HG02759 (cell line): ENCODE results near the gene ZDHHC24.

Experiments used
- ATAC-seq: cut with Tn5 transposase; IDR thresholded peaks from one replicate; pipeline ENCODE4 v1.9.1; 2021; ENCODE audit warnings: mild to moderate bottlenecking, moderate library complexity; ENCODE audit not compliant: unreplicated experiment

Gene ZDHHC24

DNA sequence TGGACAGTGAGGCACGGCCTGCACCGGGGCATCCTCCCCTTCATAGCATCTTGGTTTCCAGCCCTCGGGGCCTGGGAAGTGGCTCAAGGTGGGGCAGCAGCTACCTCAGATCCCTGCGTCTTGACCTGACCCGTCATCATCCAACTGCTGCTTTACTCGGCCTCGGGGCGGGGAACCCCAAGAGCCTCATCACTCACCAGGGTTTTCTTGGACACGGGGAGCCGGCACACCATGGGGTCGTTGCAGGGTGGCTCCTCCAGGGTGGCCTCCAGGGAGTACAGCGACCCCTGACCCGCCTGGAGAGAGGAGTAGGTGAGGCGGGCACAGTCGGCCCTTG lies 21.9 kb upstream of the ZDHHC24 start:
- ATAC-seq: no peak

DNA sequence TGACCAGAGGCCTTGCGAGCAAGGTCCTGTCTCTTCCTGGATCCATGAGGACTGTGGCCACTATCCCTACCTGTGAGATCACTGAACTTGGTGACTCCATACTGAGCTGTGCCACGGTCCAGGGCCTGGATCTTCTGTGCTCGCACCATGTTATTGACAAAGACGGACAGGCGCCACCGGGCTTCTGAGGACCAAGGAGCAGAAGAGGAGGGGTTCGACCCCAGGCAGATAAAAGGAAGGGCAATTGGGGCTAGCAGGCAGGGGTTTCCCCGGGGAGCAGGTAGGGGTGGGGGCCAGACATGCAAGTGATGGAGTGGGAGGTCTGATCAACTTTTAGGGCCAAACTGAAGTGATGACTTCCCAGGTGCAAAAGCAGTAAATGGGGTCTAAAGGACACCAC lies 20.4 kb upstream of the ZDHHC24 start:
- ATAC-seq: no peak

GRCh38 chr11:66564984-66565383 lies 19.1 kb upstream of the ZDHHC24 start:
- ATAC-seq: no peak

- no peak for ATAC-seq
These were observed 18.7 kb upstream of the ZDHHC24 start for GRCh38 chr11:66564538-66564937.

GRCh38 chr11:66563832-66564231 lies 18.0 kb upstream of the ZDHHC24 start:
- ATAC-seq: no peak

- no peak for ATAC-seq
These were observed 17.2 kb upstream of the ZDHHC24 start for GRCh38 chr11:66562907-66563583.

- ATAC-seq: no peak
These were observed 16.4 kb upstream of the ZDHHC24 start for GRCh38 chr11:66562275-66562674.

DNA sequence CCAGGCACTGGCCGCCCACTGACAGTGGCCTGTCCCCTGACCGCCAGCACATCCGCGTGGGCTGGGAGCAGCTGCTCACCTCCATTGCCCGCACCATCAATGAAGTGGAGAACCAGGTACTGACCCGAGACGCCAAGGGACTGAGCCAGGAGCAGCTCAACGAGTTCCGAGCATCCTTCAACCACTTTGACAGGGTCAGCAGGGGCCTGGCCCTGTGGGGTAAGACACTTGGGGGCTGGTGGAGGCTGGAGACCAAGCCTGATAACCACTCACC lies 16.1 kb upstream of the ZDHHC24 start:
- ATAC-seq: no peak

DNA sequence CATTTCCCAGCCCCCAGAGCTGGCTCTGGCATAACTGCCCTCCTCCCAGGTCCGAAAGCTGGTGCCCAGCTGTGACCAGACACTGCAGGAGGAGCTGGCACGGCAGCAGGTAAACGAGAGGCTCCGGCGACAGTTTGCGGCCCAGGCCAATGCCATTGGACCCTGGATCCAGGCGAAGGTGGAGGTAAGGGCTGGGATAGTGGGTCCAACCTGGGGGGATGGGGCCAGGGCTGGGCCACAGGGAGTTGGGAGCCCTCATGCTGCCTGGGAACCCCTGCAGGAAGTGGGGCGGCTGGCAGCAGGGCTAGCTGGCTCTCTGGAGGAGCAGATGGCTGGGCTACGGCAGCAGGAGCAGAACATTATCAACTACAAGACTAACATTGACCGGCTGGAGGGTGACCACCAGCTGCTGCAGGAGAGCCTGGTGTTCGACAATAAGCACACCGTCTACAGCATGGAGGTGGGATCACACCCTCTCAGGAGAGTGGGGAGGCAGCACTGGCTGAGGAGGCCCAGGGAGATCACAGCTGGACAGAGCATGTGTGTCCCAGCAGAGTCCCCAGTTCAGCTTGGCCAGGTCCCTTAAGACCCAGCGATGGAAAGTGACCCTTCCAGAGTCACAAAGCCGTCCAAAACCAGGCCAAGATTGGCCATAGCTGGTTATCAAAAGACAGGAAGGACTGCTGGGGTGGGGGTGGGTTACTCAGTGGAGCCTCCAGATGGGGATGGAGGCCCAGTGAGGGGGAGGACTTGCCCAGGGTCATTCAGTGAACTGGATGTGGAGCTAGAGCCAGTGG lies 15.5 kb upstream of the ZDHHC24 start:
- ATAC-seq: no peak

- ATAC-seq: no peak
These were observed 14.2 kb upstream of the ZDHHC24 start for GRCh38 chr11:66559866-66560676.

DNA sequence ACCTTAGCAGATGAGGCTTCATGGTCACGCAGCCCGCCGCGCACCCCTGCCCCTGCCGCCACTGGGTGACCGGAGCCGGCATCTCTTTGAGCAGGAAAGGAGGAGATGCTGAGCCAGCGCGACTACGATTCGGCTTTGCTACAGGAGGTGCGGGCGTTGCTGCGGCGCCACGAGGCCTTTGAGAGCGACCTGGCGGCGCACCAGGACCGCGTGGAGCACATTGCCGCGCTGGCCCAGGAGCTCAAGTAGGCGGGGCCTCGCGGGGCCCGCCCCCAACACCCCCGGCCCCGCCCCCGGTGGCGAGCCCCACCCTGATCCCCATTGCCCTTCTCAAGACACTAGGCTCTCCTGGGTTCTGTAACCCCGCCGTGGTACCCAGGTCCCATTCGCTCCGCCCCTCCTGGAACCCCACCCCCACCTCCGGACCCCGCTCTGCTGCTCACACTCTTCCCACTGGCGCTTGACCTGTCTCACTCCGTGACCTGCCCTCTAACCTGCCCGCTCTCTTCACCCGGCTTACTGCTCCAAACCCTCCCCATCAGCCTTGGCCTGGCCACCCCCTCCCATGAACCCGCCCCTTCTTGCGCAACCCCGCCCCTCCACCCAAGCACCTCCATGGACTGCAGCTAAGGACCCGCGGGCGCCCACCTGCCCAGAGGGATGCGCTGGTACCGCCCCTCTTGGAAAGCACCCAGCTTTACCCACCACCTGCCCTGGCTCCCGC lies 13.5 kb upstream of the ZDHHC24 start:
- no peak for ATAC-seq

DNA sequence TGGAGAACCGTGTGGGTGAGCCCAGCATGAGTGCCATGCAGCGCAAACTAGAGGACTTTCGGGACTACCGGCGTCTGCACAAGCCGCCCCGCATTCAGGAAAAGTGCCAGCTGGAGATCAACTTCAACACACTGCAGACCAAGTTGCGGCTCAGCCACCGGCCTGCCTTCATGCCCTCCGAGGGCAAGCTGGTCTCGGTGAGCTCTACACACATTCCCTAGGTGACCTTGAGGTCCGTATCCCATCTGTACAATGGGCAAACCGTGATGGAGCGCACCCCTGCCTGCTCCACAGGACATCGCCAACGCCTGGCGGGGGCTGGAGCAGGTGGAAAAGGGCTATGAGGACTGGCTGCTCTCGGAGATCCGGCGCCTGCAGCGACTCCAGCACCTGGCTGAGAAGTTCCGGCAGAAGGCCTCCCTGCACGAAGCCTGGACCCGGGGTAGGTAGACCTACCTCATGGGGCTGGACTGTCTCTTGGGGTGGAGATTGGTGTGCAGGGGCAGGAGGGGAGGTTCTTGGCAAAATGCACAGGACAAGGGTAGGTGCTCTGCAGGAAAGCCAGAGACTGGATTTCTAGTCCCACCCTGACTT lies 12.0 kb upstream of the ZDHHC24 start:
- no peak for ATAC-seq

GRCh38 chr11:66556086-66556485 lies 10.2 kb upstream of the ZDHHC24 start:
- no peak for ATAC-seq

GRCh38 chr11:66555416-66555815 lies 9.6 kb upstream of the ZDHHC24 start:
- no peak for ATAC-seq

GRCh38 chr11:66554602-66555001 lies 8.8 kb upstream of the ZDHHC24 start:
- no peak for ATAC-seq

DNA sequence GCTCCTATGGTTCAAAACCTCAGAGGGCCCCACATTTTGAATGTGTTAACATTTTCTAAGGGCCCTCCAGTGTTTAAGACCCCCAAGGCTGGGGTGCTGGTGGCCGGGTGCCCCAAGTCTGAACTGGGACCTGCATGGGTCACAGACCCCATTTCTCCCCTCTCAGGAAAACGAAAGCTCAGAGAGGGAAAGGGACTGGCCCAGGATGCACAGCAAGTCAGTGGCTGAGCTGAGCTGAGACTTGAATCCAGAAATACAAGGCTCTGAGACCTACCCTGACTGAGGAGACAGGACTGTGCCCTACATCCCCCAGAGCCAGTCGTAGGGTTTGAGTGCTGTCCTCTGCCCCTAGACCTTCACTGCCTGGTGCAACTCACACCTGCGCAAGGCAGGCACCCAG lies 5.0 kb upstream of the ZDHHC24 start:
- ATAC-seq: no peak

- no peak for ATAC-seq
These were observed 3.8 kb upstream of the ZDHHC24 start for GRCh38 chr11:66549696-66550095.

- ATAC-seq: no peak
These were observed 3.2 kb upstream of the ZDHHC24 start for GRCh38 chr11:66548774-66549630.

DNA sequence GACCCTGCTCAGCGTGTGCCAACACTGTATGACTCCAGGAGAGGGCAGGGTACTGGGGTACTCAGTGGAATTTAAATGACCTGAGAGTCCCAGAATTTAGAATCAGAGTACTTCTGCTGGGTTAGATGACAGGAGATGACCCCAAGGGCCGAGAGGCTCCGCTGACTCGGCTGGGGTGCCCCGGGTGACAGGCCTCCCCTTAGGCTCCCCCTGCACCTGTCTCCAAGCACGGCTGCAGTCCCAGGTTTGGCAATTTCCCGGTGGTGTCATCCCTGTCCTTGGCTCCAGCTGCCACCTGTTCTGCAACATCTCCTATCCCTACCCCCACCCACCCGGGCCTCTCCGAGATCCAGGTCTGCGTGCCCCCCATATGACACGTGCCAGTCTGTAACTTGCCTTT lies 2.2 kb upstream of the ZDHHC24 start:
- no peak for ATAC-seq

DNA sequence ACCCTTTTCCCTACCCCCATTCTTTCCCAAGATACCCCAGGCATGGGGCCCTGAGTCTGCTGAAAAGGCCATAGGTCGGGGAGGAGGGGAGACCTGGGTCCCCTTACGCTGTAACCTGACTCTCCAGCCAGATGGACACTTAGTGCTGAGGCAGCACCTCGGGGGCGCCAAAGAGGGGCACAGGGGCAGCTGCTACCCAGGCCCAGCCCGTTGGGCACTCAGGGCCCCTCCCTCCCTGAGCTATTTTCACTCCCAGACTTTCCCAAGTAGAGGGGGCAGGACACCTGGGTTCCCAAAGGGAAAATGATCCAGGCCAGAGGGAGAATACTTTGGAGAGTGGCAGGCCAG lies 1.8 kb upstream of the ZDHHC24 start:
- ATAC-seq: no peak
